HG03460 (cell line): ENCODE measurements around the gene TERT.

ENCODE experiments used
- ATAC-seq: cut with Tn5 transposase; IDR thresholded peaks from one replicate; pipeline ENCODE4 v1.9.1; 2021; ENCODE audit not compliant: unreplicated experiment

TERT gene

GRCh38 chr5:1319436-1320256 is 24.8 kb upstream of the TERT start:
- no peak for ATAC-seq

GRCh38 chr5:1318659-1319251 is 23.9 kb upstream of the TERT start:
- ATAC-seq: no peak

GRCh38 chr5:1317921-1318565 is 23.2 kb upstream of the TERT start:
- no peak for ATAC-seq

GRCh38 chr5:1316588-1317340 is 21.9 kb upstream of the TERT start:
- no peak for ATAC-seq

GRCh38 chr5:1315709-1316587 is 21.1 kb upstream of the TERT start:
- ATAC-seq: peak; percentile 49

GRCh38 chr5:1315018-1315708 is 20.3 kb upstream of the TERT start:
- no peak for ATAC-seq

GRCh38 chr5:1314564-1314982 is 19.7 kb upstream of the TERT start:
- no peak for ATAC-seq

GRCh38 chr5:1312993-1313833 is 18.3 kb upstream of the TERT start:
- ATAC-seq: peak; percentile 78

GRCh38 chr5:1312206-1312605 is 17.3 kb upstream of the TERT start:
- ATAC-seq: no peak

GRCh38 chr5:1311439-1312055 is 16.7 kb upstream of the TERT start:
- ATAC-seq: no peak

GRCh38 chr5:1310118-1310517 is 15.2 kb upstream of the TERT start:
- ATAC-seq: no peak

- ATAC-seq: no peak
Measured at GRCh38 chr5:1304033-1304432, 9.2 kb upstream of the TERT start.

GRCh38 chr5:1302258-1302657 is 7.4 kb upstream of the TERT start:
- ATAC-seq: no peak

GRCh38 chr5:1300581-1301083 is 5.8 kb upstream of the TERT start:
- no peak for ATAC-seq

- ATAC-seq: no peak
Measured at GRCh38 chr5:1299961-1300360, 5.1 kb upstream of the TERT start.

GRCh38 chr5:1299511-1299850 is 4.6 kb upstream of the TERT start:
- ATAC-seq: no peak

GRCh38 chr5:1298723-1299510 is 4.0 kb upstream of the TERT start:
- no peak for ATAC-seq
